Ovary (tissue), 9 donors: ENCODE results near the gene GPX4. TPM values are rescaled to one million over a fixed set of nuclear protein-coding genes. Genes with fewer than 3 reads are reported as not detected.

Source experiments
- DNase-seq, 5 donors: peaks; one replicate each; pipeline ENCODE4 v3.0.0-alpha.2; 2019 to 2020
- H3K27ac ChIP-seq, 2 donors: fragments of 200-600 bp; one replicate each; pipeline versions ENCODE4 v1.5.1 to v1.8.0; 2019 to 2022
- H3K27me3 ChIP-seq: fragments of 200-600 bp; one replicate; pipeline ENCODE4 v1.8.0; 2022
- H3K36me3 ChIP-seq: fragments of 200-600 bp; sonication (generic); one replicate; pipeline ENCODE4 v1.5.1; 2019
- H3K4me1 ChIP-seq: one replicate; pipeline ENCODE4 v1.8.1; 2013; ENCODE audit warnings: mild to moderate bottlenecking, moderate library complexity; ENCODE audit not compliant: insufficient read depth
- H3K4me3 ChIP-seq: fragments of 200-600 bp; sonication (generic); one replicate; pipeline ENCODE4 v1.5.1; 2017
- H3K9me3 ChIP-seq, 2 donors: fragments of 200-600 bp in 1 of 2; sonication (generic) in 1 of 2; one replicate each; pipeline versions ENCODE4 v1.5.1 to v1.8.1; 2013 to 2019; ENCODE audit warnings: mild to moderate bottlenecking in 1 of 2, moderate library complexity in 1 of 2
- EP300 ChIP-seq: sonication (generic); formaldehyde crosslinking; IDR thresholded peaks from one replicate; pipeline ENCODE4 v1.6.1; 2017; ENCODE audit warnings: antibody characterized with exemption
- POLR2A ChIP-seq: fragments of 450-650 bp; IDR thresholded peaks from one replicate; pipeline ENCODE4 v1.6.1; 2017; ENCODE audit warnings: antibody characterized with exemption, mild to moderate bottlenecking, moderate library complexity
- WGBS, 3 donors: extraction: QIAGEN DNeasy Blood & Tissue Kit in 1 of 3; methylation state at CpG; one replicate each; pipeline versions ENCODE4 v1.1.5 to v1.1.7; 2013 to 2017; 5-methylcytosine and 5-hydroxymethylcytosine counted together
- intact Hi-C, 4 donors: fragments of 100-400 bp; cut with DNase I; formaldehyde crosslinking; loops; one replicate each; pipeline versions ENCODE4 v1.11.0 to v1.15.1; 2022 to 2023
- polyA plus RNA-seq, 2 donors: library from polyadenylated mRNA; stranded (reverse); fragments of 200-250 nt in 1 of 2; fragments of 350-450 nt in 1 of 2; fragmentation: Illumina TruSeq in 1 of 2; extraction: RNeasy Lipid Tissue Mini Kit (QIAGEN cat#74804) in 1 of 2; gene quantifications; one replicate each; pipeline ENCODE4 v1.2.3, GENCODE V29; 2013 to 2014
- total RNA-seq, 7 donors: library from RNA; depleted of rRNA in 2 of 7; stranded (reverse); fragments of >200 nt in 2 of 7; fragmentation: NEBNext Ultra II Directional in 3 of 7; extraction: Animal tissue kit (Norgen Biotek cat#: 25700) in 3 of 7; gene quantifications; one replicate each; pipeline versions ENCODE4 v1.1.0 to v1.2.4, GENCODE V29; 2016 to 2023
- TF ChIP-seq, protein P1 (sequence below), 3 donors: fragments of 450-650 bp in 2 of 3; fragments of 200-600 bp in 1 of 3; IDR thresholded peaks; one replicate each; pipeline versions ENCODE4 v1.5.1 to v1.8.0; 2016 to 2022; ENCODE audit warnings: antibody characterized with exemption in 3 of 3, mild to moderate bottlenecking in 1 of 3
- donor health status: DM: no; HTN: no; CAD: no; lungs with moderate emphysema.
- donor health status: DM: no; HTN: no; CAD: no.
- donor health status: Bipolar disorder and iron deficiency.
- donor health status: DM: yes; HTN: yes; CAD: no.
- donor health status: DM: no; HTN: no; CAD: no.
- donor health status: DM: yes; HTN: yes; CAD: no.

The GPX4 gene
- total and polyA plus RNA-seq, 9 donors = 189 to 450 (median 247) TPM

DNA sequence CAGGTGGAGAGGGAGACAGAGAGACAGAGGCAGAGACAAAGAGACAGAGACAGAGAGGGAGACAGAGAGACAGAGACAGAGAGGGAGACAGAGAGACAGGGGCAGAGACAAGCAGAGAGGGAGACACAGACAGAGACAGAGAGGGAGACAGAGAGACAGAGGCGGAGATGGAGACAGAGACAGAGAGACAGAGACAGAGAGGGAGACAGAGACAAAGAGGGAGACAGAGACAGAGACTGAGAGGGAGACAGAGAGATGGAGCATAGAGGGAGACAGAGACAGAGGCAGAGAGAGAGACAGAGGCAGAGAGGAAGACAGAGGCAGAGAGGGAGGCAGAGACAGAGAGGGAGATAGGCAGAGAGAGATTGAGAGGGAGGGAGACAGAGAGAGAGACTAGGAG, 40.9 kb downstream of the GPX4 start:
- WGBS, 3 donors = 61 to 100% (median 97%) methylated on average over 1 of the region's 1 CpG
- H3K36me3 ChIP-seq = no peaks in the 10 kb centered on the region
- H3K4me1 ChIP-seq = no peaks in the 10 kb centered on the region
- no peak for DNase-seq
- H3K9me3 ChIP-seq = no peaks in the 10 kb centered on the region
- no peak overlapping the region for H3K4me3 ChIP-seq
- H3K27ac ChIP-seq = no peak overlapping the region
- H3K27me3 ChIP-seq = no peaks in the 10 kb centered on the region
- TF ChIP-seq, protein P1, sequence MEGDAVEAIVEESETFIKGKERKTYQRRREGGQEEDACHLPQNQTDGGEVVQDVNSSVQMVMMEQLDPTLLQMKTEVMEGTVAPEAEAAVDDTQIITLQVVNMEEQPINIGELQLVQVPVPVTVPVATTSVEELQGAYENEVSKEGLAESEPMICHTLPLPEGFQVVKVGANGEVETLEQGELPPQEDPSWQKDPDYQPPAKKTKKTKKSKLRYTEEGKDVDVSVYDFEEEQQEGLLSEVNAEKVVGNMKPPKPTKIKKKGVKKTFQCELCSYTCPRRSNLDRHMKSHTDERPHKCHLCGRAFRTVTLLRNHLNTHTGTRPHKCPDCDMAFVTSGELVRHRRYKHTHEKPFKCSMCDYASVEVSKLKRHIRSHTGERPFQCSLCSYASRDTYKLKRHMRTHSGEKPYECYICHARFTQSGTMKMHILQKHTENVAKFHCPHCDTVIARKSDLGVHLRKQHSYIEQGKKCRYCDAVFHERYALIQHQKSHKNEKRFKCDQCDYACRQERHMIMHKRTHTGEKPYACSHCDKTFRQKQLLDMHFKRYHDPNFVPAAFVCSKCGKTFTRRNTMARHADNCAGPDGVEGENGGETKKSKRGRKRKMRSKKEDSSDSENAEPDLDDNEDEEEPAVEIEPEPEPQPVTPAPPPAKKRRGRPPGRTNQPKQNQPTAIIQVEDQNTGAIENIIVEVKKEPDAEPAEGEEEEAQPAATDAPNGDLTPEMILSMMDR (IDR thresholded peaks at IDR 0.05) = no peak
- TF ChIP-seq POLR2A (no peak), EP300 (no peak)
- intact Hi-C loops = no loop called here

- Histone ChIP-seq H3K36me3 (no peaks in the 10 kb centered on the region), H3K4me3 (no peak overlapping the region)
- DNase-seq = no peak
Observed at GRCh38 chr19:1145635-1146411, 42.0 kb downstream of the GPX4 start.

GRCh38 chr19:1146412-1146699, 42.6 kb downstream of the GPX4 start:
- intact Hi-C loops = no loop called here
- Histone ChIP-seq H3K36me3 (no peaks in the 10 kb centered on the region), H3K27ac (no peak overlapping the region), H3K4me3 (no peak overlapping the region), H3K27me3 (no peaks in the 10 kb centered on the region), H3K4me1 (peaks cover 5% of the 10 kb centered on the region), H3K9me3 (no peaks in the 10 kb centered on the region)
- WGBS, 3 donors = 79 to 94% (median 92%) methylated on average over 4 to 13 of the region's 13 CpGs
- TF ChIP-seq EP300 (no peak), POLR2A (no peak)
- TF ChIP-seq, protein P1 (IDR thresholded peaks at IDR 0.05) = no peak
- DNase-seq = no peak

More at GRCh38 chr19:1145635-1146411, 42.0 kb downstream of the GPX4 start:
- Histone ChIP-seq H3K4me1 (peaks cover 2% of the 10 kb centered on the region), H3K9me3 (no peaks in the 10 kb centered on the region), H3K27me3 (no peaks in the 10 kb centered on the region), H3K27ac (no peak overlapping the region)
- no peak for TF ChIP-seq EP300
- TF ChIP-seq, protein P1 (IDR thresholded peaks at IDR 0.05) = no peak
- TF ChIP-seq POLR2A = no peak
- intact Hi-C loops = no loop called here
- WGBS, 3 donors = 92 to 95% (median 94%) methylated on average over 25 to 26 of the region's 26 CpGs

DNA sequence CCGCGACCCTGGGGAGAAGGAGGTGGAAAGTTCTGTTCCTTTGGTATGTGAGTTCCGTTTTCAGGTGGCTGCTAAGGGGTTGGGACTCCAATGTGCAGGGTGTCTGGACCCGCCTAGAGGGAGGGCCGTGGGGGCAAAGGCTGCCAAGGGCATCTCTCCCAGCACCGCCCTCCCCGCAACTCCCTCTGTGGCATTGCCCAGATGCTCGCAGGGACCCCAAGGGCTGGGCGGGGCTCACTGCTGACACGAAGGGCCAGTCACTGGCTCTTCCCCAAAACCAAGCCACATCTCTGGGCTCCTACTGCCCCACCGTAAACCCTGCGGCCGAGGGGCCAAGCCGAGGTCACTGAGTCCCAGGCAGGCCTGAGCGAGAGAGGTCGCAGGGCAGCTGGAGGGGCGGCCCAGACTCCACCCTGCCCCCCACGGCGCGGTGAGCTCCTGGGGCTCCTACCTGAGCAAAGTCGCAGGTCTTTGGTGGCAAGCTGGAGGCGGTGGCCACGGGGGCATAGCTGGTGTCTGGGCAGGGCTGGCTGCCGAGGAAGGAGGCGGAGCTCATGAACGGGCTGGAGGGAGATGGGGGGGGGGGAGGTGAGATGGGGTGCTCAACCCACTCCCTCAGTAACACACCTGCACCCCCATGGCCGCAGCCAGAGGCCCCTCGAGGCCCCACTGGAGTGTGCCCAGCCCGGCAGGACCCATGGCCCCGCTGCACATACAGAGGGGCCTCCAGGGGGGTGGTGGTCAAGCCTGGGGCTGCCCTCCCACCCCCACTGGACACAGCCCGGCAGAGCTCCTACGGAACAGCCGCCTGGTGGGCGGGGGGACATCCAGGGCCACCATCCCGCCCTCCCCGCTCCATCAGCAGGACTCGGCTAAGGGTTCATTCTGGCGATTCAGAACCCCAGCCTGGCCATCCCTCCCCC, 43.3 kb downstream of the GPX4 start:
- Histone ChIP-seq H3K27ac (no peak overlapping the region), H3K27me3 (no peaks in the 10 kb centered on the region), H3K36me3 (no peaks in the 10 kb centered on the region), H3K4me3 (no peak overlapping the region), H3K9me3 (no peaks in the 10 kb centered on the region), H3K4me1 (peaks cover 6% of the 10 kb centered on the region)
- intact Hi-C loops = no loop called here
- DNase-seq = peak in 1 of 5 donors; percentile 8
- 79 to 82% (median 82%) methylated on average over 33 to 38 of the region's 38 CpGs for WGBS, 3 donors
- TF ChIP-seq POLR2A (no peak), EP300 (no peak)
- TF ChIP-seq, protein P1 (IDR thresholded peaks at IDR 0.05) = no peak
